ACC112 (cell line): ENCODE data around the gene ELMOD3.

ENCODE experiments used
- H2AFZ ChIP-seq: fragments of 200-600 bp; sonication (generic); one replicate; pipeline ENCODE4 v1.6.0; 2017; ENCODE audit warnings: antibody characterized with exemption, low read length; ENCODE audit not compliant: unreplicated experiment
- H3K27ac ChIP-seq: fragments of 200-600 bp; sonication (generic); 2 replicates; pipeline ENCODE4 v1.5.1; 2014; ENCODE audit warnings: low read depth, mild to moderate bottlenecking, antibody characterized with exemption, low read length, moderate library complexity
- H3K27me3 ChIP-seq: fragments of 200-600 bp; sonication (generic); 2 replicates; pipeline ENCODE4 v1.6.1; 2014; ENCODE audit warnings: mild to moderate bottlenecking, antibody characterized with exemption, low read length, moderate library complexity, mixed read lengths; ENCODE audit not compliant: insufficient read depth
- H3K36me3 ChIP-seq: fragments of 200-600 bp; sonication (generic); 2 replicates; pipeline ENCODE4 v1.6.1; 2016; ENCODE audit warnings: mild to moderate bottlenecking, antibody characterized with exemption, low read length, moderate library complexity, mixed read lengths; ENCODE audit not compliant: insufficient read depth
- H3K4me1 ChIP-seq: fragments of 200-600 bp; sonication (generic); one replicate; pipeline ENCODE4 v1.6.1; 2016; ENCODE audit warnings: low read length, mixed read lengths; ENCODE audit not compliant: insufficient read depth, unreplicated experiment, control insufficient read depth
- H3K4me3 ChIP-seq: fragments of 200-600 bp; sonication (generic); 2 replicates; pipeline ENCODE4 v1.5.1; 2014; ENCODE audit warnings: mild to moderate bottlenecking, low read depth, low read length
- H3K79me2 ChIP-seq: fragments of 200-600 bp; sonication (generic); one replicate; pipeline ENCODE4 v1.6.0; 2016; ENCODE audit warnings: low read length; ENCODE audit not compliant: control insufficient read depth, unreplicated experiment, insufficient read depth

Gene ELMOD3

GRCh38 chr2:85393836-85394235, 39.3 kb downstream of the ELMOD3 start:
- Histone ChIP-seq H3K4me1 (peaks cover 18% of the 10 kb centered on the region), H3K27ac (no peak overlapping the region), H3K27me3 (no peaks in the 10 kb centered on the region), H2AFZ (no peak overlapping the region), H3K4me3 (no peak overlapping the region), H3K36me3 (no peaks in the 10 kb centered on the region; the same call in 1 of the 2 replicates), H3K79me2 (no peaks in the 10 kb centered on the region)

- no peaks in the 10 kb centered on the region for H3K79me2 ChIP-seq
- no peak overlapping the region for H2AFZ ChIP-seq
- H3K4me3 ChIP-seq, result no peak overlapping the region
- H3K27me3 ChIP-seq, result no peaks in the 10 kb centered on the region
- no peak overlapping the region for H3K27ac ChIP-seq
- peaks cover 18% of the 10 kb centered on the region for H3K4me1 ChIP-seq
- H3K36me3 ChIP-seq, result no peaks in the 10 kb centered on the region; the same call in 1 of the 2 replicates
These were observed 39.7 kb downstream of the ELMOD3 start for GRCh38 chr2:85394261-85394681.

GRCh38 chr2:85394976-85395375, 40.4 kb downstream of the ELMOD3 start:
- H2AFZ ChIP-seq, result no peak overlapping the region
- no peak overlapping the region for H3K27ac ChIP-seq
- H3K79me2 ChIP-seq, result no peaks in the 10 kb centered on the region
- H3K27me3 ChIP-seq, result no peaks in the 10 kb centered on the region
- peaks cover 18% of the 10 kb centered on the region for H3K4me1 ChIP-seq
- no peaks in the 10 kb centered on the region; the same call in 1 of the 2 replicates for H3K36me3 ChIP-seq
- H3K4me3 ChIP-seq, result no peak overlapping the region

DNA sequence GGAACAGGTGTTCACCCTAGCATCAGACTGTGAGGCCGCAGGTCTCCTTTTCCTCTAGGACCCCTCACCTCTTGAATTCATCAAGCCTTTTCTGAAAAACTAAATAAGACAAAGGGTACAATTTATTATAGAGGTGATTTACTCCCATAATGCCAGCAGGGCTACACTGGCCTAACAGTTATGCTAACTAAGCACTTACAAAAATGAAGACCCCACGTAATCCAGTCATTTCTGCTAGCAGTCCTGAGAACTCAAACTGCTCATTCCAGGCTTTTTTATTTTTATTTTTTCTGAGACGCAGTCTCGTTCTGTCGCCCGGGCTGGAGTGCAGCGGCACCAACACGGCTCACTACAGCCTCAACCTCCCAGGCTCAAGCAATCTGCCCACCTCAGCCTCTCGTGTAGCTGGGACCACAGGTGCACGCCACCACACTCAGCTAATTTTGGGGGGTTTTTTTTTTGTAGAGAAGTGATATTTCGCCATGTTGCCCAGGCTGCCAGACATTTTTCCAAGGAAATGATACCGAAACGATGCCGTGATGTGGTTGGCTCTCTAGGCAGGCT, 41.4 kb downstream of the ELMOD3 start:
- Histone ChIP-seq H3K79me2 (no peaks in the 10 kb centered on the region), H3K27ac (no peak overlapping the region), H3K36me3 (no peaks in the 10 kb centered on the region; the same call in 1 of the 2 replicates), H3K4me3 (no peak overlapping the region), H3K4me1 (peaks cover 18% of the 10 kb centered on the region), H2AFZ (no peak overlapping the region), H3K27me3 (no peaks in the 10 kb centered on the region)

- no peaks in the 10 kb centered on the region for H3K27me3 ChIP-seq
- no peak overlapping the region for H3K27ac ChIP-seq
- no peak overlapping the region for H3K4me3 ChIP-seq
- peaks cover 18% of the 10 kb centered on the region for H3K4me1 ChIP-seq
- H3K36me3 ChIP-seq, result no peaks in the 10 kb centered on the region; the same call in 1 of the 2 replicates
- no peak overlapping the region for H2AFZ ChIP-seq
- no peaks in the 10 kb centered on the region for H3K79me2 ChIP-seq
These were observed 42.2 kb downstream of the ELMOD3 start for GRCh38 chr2:85396531-85397470.

DNA sequence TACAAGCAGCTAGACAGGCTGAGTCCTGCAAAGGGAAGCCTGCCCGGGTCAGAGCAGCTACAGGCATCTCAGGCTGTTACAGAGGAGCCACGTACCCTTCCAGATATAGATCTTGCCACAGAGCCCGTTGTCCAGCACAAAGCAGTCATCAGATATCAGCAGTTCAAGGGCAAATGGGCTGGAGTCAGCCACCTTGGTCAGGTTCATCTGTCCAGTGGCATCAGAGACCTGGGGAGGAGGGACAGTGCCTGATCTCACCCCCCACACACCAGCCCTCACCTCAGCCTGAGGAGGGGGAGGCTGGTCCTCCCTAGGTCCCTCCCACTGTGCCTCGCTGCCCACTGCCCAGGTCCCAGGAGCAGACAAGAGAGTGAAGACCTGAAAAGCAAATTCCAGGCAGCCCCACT, 43.4 kb downstream of the ELMOD3 start:
- H3K36me3 ChIP-seq, result peaks cover 1% of the 10 kb centered on the region
- no peak overlapping the region for H3K27ac ChIP-seq
- H3K27me3 ChIP-seq, result no peaks in the 10 kb centered on the region
- H3K4me1 ChIP-seq, result peaks cover 13% of the 10 kb centered on the region
- H3K4me3 ChIP-seq, result no peak overlapping the region
- H3K79me2 ChIP-seq, result peaks cover 3% of the 10 kb centered on the region
- no peak overlapping the region for H2AFZ ChIP-seq

DNA sequence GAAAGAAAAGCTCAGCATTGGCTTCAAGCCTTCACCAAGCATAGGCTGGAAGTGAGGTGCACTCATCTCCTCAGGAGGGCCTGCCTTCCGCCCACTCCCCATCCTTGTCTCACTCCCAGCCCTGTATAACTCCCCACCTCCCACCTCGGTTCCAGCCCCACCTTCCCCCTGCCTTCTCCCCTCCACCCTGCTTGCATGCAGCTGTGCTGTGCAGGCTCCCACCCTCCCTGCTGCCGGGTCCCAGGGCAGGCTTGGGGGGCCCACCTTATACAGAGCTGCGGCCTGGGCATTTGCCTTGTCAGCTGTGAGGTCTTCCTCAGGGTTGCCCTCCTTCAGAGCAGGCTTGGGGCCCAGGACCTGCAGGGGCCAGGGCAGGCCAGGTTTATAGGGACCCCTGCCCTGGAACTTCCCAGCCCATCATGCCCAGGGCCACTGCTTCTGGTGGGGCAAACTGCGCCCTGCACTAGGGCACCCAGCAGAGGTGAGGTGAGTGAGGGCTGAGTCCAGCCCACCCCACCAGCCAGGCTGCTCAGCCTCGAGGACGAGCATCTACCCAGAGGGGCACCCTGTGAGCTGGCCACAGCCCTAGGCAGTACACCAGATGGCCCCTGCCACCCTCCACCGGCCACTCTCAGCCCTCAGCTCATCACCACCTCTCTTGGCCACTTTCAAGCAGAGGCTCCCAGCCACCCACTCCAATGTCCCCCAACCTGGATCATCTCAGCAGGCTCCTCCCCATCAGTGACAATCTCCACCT, 44.0 kb downstream of the ELMOD3 start:
- peaks cover 9% of the 10 kb centered on the region for H3K79me2 ChIP-seq

GRCh38 chr2:85399183-85399455, 44.5 kb downstream of the ELMOD3 start:
- Histone ChIP-seq H3K79me2 (peaks cover 9% of the 10 kb centered on the region), H3K36me3 (peaks cover 3% of the 10 kb centered on the region), H2AFZ (no peak overlapping the region), H3K27ac (no peak overlapping the region), H3K4me1 (peaks cover 7% of the 10 kb centered on the region), H3K4me3 (no peak overlapping the region), H3K27me3 (no peaks in the 10 kb centered on the region)

More for the DNA sequence above, 44.0 kb downstream of the ELMOD3 start:
- H3K36me3 ChIP-seq, result peaks cover 3% of the 10 kb centered on the region
- H3K27ac ChIP-seq, result no peak overlapping the region
- no peaks in the 10 kb centered on the region for H3K27me3 ChIP-seq
- peaks cover 12% of the 10 kb centered on the region for H3K4me1 ChIP-seq
- H3K4me3 ChIP-seq, result no peak overlapping the region
- H2AFZ ChIP-seq, result no peak overlapping the region

GRCh38 chr2:85400023-85400422, 45.5 kb downstream of the ELMOD3 start:
- Histone ChIP-seq H3K4me1 (no peaks in the 10 kb centered on the region), H3K27me3 (no peaks in the 10 kb centered on the region), H3K27ac (no peak overlapping the region), H3K79me2 (peaks cover 9% of the 10 kb centered on the region), H3K36me3 (peaks cover 3% of the 10 kb centered on the region), H2AFZ (no peak overlapping the region), H3K4me3 (no peak overlapping the region)

- no peaks in the 10 kb centered on the region for H3K27me3 ChIP-seq
- H3K36me3 ChIP-seq, result peaks cover 3% of the 10 kb centered on the region
- H3K79me2 ChIP-seq, result peaks cover 9% of the 10 kb centered on the region
- no peak overlapping the region for H2AFZ ChIP-seq
- no peak overlapping the region for H3K27ac ChIP-seq
- H3K4me1 ChIP-seq, result no peaks in the 10 kb centered on the region
- no peak overlapping the region for H3K4me3 ChIP-seq
These were observed 46.2 kb downstream of the ELMOD3 start for GRCh38 chr2:85400541-85401463.
